Adipocyte (in vitro differentiated cells): ENCODE data around the gene ANKZF1.

ENCODE experiments used
- DNase-seq: peaks from one replicate; pipeline ENCODE4 v3.0.0-alpha.2; 2015; ENCODE audit warnings: low read depth
- H3K27me3 ChIP-seq: replicated peaks from 2 replicates; pipeline ENCODE4 v1.7.0; 2013; ENCODE audit warnings: mild to moderate bottlenecking, low read length, moderate library complexity; ENCODE audit not compliant: control insufficient read depth, insufficient read depth
- H3K36me3 ChIP-seq: 2 replicates; pipeline ENCODE4 v1.7.0; 2013; ENCODE audit warnings: low read length, mild to moderate bottlenecking, moderate library complexity; ENCODE audit not compliant: control insufficient read depth, insufficient read depth, severe bottlenecking
- H3K4me1 ChIP-seq: 2 replicates; pipeline ENCODE4 v1.7.0; 2013; ENCODE audit warnings: mild to moderate bottlenecking, low read length, moderate library complexity; ENCODE audit not compliant: control insufficient read depth, insufficient read depth
- H3K4me3 ChIP-seq: 2 replicates; pipeline ENCODE4 v1.7.0; 2013; ENCODE audit warnings: mild to moderate bottlenecking, low read length, moderate library complexity
- H3K9ac ChIP-seq: 2 replicates; pipeline ENCODE4 v1.7.0; 2013; ENCODE audit warnings: mild to moderate bottlenecking, low read length, moderate library complexity
- H3K9me3 ChIP-seq: 2 replicates; pipeline ENCODE4 v1.7.0; 2013; ENCODE audit warnings: mild to moderate bottlenecking, low read length, moderate library complexity; ENCODE audit not compliant: control insufficient read depth

Gene ANKZF1

DNA sequence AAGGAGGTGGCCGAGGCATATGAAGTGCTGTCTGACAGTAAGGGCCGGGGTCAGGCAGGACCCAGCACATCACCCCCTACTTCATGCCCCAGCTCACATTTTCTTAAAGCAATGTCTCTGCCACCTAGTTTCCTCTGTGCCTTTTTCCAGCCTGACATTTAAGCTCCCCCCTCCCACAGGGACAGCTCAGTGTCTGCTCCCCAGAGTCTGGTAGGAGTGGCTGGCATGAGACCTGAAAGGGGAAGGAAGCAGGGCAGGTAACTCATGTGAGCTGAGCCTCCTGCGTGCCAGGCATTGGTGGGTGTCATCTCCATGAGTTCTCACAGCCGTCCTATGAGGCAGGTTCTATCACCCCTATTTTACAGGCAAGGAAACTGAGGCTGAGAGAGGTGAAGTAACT, 51.0 kb downstream of the ANKZF1 start:
- Histone ChIP-seq H3K9ac (peak overlapping the region; percentile 92), H3K4me3 (no peak overlapping the region), H3K36me3 (peaks cover 43% of the 10 kb centered on the region), H3K4me1 (peaks cover 26% of the 10 kb centered on the region), H3K27me3 (no peaks in the 10 kb centered on the region), H3K9me3 (no peaks in the 10 kb centered on the region)
- DNase-seq: no peak

DNA sequence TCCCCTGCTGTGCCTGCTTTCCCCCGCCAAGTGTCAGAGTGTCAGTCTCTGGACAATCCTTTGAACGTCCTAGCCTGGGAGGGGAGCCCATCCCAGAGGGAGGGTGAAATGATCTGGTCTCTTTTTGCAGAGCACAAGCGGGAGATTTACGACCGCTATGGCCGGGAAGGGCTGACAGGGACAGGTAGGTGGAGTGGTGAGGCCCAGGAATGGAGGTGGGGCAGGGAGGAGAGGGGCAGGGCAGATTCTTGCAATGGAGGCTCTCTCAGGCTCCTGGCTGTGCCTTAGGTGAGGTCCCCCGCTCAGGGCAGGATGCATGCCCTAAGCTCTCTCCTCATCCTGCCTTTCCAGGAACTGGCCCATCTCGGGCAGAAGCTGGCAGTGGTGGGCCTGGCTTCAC, 52.0 kb downstream of the ANKZF1 start:
- Histone ChIP-seq H3K4me3 (no peak overlapping the region), H3K4me1 (peaks cover 32% of the 10 kb centered on the region), H3K36me3 (peaks cover 43% of the 10 kb centered on the region), H3K9me3 (no peaks in the 10 kb centered on the region), H3K9ac (no peak overlapping the region), H3K27me3 (no peaks in the 10 kb centered on the region)
- no peak for DNase-seq

DNA sequence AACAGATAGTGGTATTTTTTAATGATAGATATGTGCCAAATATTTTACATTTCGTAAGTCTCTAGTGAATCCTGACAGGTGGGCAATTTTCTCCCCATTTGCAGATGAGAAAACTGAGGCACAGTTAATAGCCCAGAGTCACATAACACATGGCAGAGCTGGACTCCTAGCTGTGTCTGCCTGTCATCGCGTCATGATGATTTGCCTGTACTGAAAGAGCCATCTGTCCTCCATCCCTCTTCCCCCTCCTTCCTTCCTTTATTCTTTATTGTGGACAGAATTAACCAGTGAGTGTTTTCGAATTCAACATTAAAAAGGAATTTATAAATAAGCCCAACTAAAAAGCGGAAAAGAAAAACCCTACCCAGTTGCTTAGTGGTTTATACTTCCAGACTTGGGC, 52.8 kb downstream of the ANKZF1 start:
- H3K4me1 ChIP-seq: peaks cover 37% of the 10 kb centered on the region
- H3K9me3 ChIP-seq: no peaks in the 10 kb centered on the region
- DNase-seq: no peak
- H3K9ac ChIP-seq: no peak overlapping the region
- H3K27me3 ChIP-seq: no peaks in the 10 kb centered on the region
- no peak overlapping the region for H3K4me3 ChIP-seq
- H3K36me3 ChIP-seq: peaks cover 43% of the 10 kb centered on the region

DNA sequence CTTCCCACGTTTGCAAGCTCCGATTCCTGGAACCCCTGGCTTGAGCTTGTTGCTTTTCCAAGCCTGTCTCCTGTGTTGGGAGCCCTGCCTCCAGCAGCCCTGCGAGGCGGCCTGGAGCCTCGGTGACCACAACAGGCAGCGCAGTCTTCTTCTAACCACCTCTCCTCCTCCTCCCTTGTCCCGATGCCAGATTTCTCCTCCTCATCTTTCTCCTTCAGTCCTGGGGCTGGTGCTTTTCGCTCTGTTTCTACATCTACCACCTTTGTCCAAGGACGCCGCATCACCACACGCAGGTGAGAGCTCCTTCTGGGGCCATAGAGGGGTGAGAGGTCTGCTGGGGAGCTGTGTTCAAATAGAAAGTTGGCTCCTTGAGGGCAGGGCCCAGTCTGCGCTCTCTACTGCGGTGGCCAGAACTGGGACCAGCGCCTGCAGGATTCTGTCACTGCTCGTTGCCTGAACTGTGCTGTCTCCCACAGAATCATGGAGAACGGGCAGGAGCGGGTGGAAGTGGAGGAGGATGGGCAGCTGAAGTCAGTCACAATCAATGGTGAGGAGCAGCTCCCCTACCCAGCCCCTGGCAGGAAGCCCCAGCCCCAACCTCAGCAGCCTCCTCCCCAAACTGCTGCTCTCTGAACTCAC, 53.5 kb downstream of the ANKZF1 start:
- no peak for DNase-seq
- Histone ChIP-seq H3K4me1 (peaks cover 33% of the 10 kb centered on the region), H3K27me3 (no peaks in the 10 kb centered on the region), H3K4me3 (no peak overlapping the region), H3K9ac (no peak overlapping the region), H3K9me3 (no peaks in the 10 kb centered on the region), H3K36me3 (peaks cover 43% of the 10 kb centered on the region)

DNA sequence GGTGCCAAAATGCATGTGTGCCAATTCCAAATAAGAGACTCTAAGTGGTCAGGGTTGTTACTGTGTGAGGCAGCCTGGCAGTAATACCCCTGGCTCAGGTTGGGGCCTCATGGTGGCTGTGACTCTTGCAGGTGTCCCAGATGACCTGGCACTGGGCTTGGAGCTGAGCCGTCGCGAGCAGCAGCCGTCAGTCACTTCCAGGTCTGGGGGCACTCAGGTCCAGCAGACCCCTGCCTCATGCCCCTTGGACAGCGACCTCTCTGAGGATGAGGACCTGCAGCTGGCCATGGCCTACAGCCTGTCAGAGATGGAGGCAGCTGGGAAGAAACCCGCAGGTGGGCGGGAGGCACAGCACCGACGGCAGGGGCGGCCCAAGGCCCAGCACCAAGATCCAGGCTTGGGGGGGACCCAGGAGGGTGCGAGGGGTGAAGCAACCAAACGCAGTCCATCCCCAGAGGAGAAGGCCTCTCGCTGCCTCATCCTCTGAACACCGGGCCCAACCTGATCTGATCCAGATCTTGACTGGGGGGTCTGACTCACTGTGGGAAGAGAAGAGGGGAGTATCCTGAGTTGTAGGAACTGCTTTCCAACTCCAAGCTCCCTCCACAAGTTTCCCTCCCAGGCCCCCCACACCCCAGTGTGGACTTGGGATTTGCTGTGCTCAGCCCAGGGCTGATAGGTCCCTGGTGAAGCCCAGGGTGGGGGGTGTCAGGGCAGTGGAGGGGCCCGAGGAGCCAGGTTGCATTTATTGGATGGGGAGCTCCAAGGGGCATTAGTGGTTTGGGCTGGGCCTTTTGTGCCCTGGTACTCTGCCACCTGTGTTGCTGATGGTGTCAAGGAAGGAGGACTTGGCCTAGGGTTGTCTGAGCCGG, 55.1 kb downstream of the ANKZF1 start:
- peaks cover 43% of the 10 kb centered on the region for H3K36me3 ChIP-seq
- H3K27me3 ChIP-seq: no peaks in the 10 kb centered on the region
- no peak overlapping the region for H3K9ac ChIP-seq
- H3K4me1 ChIP-seq: peaks cover 30% of the 10 kb centered on the region
- no peak overlapping the region for H3K4me3 ChIP-seq
- H3K9me3 ChIP-seq: no peaks in the 10 kb centered on the region
- no peak for DNase-seq

DNA sequence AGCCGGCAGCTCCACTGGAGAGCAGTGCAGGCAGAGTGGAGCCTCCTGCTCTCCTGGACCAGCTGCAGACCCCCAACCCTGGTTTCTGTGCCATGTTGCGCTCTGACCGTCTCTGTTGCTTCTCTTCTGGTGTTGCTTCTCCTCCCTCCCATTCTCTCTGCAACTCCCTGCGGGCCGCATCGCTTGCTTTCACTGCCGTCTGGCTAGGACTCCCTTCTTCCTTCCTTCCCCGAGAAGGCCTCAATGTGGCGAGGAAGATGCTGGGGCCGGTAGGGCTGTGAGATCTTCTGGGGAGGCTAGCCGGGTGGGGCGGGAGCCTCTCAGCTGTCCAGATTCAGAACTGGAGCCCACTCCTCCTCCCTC, 55.7 kb downstream of the ANKZF1 start:
- no peak for DNase-seq
- no peak overlapping the region for H3K4me3 ChIP-seq
- no peaks in the 10 kb centered on the region for H3K9me3 ChIP-seq
- H3K4me1 ChIP-seq: peaks cover 29% of the 10 kb centered on the region
- H3K36me3 ChIP-seq: peaks cover 43% of the 10 kb centered on the region
- H3K9ac ChIP-seq: no peak overlapping the region
- no peaks in the 10 kb centered on the region for H3K27me3 ChIP-seq

DNA sequence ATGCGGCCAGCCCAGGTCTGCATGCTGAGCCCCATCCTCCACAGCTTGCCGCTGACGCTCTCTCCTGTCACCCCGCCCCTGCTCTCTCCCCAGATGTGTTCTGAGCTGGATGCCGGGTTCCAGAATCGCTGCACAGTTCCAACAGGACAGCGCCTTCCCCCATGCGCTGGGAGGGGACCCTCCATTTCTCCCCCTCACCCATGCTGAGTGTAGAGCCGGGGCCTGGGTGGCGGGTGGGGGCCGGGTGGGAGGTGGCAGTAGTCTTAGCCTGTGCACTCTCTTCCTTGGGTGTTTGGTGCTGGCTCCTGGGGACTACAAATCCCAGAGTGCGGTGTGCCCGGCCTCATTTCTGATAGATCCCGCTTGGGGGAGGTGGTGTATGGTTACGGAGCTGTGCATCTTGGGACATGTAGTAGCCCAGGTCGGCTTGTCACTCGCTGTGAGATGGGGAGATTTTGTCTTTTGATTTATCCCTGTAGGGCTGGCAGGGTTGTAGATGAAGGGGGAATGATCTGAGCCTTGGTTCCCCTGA, 56.4 kb downstream of the ANKZF1 start:
- no peaks in the 10 kb centered on the region for H3K9me3 ChIP-seq
- H3K27me3 ChIP-seq: no peaks in the 10 kb centered on the region
- DNase-seq: peak; percentile 49
- H3K4me3 ChIP-seq: no peak overlapping the region
- peaks cover 38% of the 10 kb centered on the region for H3K36me3 ChIP-seq
- H3K4me1 ChIP-seq: peaks cover 27% of the 10 kb centered on the region
- peak overlapping the region; percentile 51 for H3K9ac ChIP-seq
